GDM1 (cell line): ENCODE results near the gene AANAT.

ENCODE experiments used
- DNase-seq: peaks from one replicate; lab custom pipeline; 2025; lab: John Stamatoyannopoulos, UW

Gene AANAT

DNA sequence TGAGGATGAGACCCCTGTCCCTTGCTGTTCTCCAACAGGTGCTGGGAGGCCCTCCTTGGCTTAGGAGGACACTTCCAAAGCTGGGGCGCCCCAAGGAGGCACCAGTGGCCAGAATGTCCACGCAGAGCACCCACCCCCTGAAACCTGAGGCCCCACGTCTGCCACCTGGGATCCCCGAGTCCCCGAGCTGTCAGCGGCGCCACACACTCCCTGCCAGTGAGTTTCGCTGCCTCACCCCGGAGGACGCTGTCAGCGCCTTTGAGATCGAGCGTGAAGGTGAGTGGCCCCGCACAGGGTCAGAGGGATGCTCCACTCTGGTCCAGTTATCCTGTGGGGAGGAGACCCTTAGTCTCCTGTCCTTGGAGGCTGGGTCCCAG is 1.2 kb downstream of the AANAT start:
- no peak for DNase-seq

DNA sequence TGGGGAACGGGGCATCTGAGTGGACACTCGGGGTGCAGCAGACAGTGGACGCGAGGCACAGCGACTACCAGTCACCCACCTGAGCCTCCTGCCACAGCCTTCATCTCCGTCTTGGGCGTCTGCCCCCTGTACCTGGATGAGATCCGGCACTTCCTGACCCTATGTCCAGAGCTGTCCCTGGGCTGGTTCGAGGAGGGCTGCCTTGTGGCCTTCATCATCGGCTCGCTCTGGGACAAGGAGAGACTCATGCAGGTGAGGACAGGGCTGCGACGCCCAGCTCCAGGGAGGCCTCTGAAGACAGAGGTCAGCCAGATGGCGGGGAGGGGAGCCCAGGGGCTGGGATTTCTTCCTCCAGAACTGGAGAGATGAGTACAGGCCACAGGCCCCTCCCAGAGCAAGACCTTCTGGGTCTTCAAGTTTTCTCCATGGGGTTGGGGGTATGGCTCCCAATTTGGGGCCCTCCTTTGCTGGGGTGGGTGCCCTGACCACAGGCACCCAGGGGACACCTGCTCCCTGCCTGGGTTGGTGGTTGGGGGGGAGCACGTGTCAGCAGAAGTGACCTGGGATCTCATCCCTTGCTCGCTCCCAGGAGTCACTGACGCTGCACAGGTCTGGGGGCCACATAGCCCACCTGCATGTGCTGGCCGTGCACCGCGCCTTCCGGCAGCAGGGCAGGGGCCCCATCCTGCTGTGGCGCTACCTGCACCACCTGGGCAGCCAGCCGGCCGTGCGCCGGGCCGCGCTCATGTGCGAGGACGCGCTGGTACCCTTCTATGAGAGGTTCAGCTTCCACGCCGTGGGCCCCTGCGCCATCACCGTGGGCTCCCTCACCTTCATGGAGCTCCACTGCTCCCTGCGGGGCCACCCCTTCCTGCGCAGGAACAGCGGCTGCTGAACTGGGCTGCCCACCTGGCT is 1.9 kb downstream of the AANAT start:
- no peak for DNase-seq

DNA sequence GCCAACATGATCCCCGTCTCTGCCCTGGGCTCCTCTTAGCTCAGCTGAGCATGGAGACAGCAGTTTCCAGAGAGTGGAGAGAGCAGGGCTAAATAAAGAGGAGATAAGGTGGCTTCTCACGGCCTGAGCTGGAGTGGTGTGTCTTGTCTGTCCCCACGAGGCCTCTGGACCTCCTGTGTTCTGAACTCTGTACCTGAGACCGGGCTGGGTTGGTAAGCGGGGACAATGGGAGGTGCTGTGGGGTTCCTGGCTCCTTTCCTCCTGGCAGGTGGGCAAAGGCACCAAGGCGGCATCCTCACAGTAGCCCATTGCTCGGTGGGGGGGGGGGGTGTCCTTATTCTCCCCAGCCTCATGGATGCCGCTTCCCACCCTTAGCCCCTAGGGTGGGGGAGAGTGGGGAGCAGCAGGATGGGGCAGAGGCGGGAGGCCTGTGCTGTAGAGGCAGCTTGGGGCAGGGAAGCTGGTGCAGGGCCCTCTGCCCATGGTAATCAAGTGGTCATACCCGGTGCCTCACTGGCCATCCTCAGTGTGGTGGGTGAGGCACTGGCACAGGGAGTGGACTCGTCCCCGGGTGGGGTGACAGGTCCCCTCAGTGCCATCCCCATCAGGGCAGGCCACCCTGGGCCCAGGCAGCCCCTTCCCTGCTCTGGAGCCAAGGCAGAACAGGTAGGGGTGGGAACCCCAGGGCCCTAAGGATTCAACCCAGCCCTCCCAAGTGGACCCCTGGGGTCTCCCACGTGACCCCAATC is 2.8 kb downstream of the AANAT start:
- DNase-seq = no peak

DNA sequence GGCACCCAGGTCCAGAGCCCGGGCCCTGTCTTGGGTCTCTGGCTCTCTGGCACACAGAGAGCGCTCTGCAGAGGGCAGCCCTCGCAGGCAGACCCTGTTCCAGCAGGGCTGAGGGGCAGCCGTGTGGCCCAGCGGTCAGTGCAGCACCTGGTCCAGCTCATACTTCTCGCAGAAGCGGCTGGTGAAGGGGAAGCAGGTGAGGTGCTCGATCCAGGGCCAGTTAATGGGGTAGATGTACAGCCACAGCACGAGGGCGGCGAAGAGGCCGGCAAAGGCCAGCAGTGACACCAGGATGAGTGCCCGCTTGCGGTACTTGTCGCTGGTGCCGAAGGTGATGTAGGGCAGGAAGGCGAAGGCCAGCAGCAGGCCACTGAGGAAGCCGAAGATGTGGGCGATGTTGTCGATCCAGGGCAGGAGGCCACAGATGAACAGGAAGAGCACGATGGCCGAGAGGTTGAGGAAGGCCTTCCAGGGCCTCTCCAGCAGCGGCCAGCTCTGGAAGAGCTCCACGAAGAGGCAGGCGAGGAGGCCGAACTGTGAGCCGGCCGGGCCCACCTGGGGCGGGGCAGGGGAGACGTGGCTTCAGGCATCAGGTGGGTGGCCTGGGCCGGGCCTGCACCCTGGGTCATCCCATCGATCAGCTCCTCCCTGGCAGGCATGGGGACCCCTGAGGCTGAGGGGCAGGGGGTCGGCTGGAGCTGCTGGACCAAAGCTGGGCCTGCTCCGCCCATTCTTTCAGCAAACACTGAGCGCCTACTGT is 4.3 kb downstream of the AANAT start:
- no peak for DNase-seq

GRCh38 chr17:76472258-76472645 is 4.8 kb downstream of the AANAT start:
- no peak for DNase-seq

DNA sequence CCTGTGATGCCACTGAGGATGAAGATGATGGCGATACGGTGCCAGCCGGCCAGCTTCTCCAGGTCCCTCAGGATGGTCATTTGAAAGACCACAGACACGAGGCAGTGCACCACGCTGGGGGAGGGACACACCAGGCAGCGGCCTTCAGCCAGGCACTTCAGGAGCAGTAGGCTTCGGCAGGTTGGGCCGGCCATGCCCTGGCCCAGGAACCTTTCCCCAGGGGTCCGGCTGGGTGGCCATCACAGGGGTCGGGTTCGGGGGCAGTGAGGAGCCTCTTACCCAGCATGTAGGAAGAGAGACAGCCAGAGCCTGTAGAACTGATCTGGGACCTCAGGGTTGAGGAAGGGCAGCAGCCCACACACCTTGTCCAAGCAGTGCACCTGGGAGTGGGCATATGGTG is 5.3 kb downstream of the AANAT start:
- no peak for DNase-seq

DNA sequence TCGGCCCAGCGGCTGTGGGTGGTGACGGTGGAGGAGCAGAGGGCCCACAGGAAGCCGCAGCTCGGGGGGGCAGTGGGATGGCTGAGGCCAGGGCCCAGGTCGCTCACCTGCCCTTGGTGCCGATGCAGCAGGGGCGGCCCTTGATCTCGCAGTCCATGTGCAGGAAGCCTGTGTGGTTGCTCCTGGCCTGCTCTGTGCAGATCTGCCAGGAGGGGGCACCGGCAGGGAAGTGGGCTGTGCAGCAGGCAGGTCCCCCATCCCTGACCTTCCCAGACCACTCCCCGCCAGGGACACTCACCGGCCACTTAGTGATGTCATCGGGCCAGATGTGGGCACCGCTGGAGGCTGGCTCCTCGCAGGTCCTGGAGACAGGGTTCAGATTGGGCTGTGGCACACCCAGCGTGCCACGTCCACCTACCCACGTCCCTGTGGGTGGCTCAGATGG is 6.2 kb downstream of the AANAT start:
- no peak for DNase-seq

DNA sequence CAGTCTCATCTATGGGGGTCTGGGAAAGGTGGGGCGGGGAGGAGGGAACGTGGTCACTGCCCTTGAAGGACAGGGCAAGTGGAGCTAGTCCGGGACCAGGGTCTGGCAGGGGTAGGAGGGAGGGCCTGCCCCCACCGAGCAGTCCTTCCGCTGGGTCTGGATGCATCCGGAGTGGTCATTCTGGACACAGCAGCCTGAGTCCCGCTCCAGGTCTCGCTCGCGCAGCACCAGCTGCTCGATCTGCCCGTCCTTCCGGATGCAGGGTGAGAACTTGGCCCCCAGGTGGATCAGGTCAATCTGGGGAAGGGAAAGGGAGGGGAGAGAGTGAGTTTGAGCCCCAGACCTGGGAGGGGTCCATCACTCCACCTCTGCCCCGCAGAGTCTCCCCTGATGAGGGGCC is 6.8 kb downstream of the AANAT start:
- no peak for DNase-seq

GRCh38 chr17:76474894-76475293 is 7.5 kb downstream of the AANAT start:
- DNase-seq = no peak

GRCh38 chr17:76475302-76475701 is 7.9 kb downstream of the AANAT start:
- DNase-seq = no peak

DNA sequence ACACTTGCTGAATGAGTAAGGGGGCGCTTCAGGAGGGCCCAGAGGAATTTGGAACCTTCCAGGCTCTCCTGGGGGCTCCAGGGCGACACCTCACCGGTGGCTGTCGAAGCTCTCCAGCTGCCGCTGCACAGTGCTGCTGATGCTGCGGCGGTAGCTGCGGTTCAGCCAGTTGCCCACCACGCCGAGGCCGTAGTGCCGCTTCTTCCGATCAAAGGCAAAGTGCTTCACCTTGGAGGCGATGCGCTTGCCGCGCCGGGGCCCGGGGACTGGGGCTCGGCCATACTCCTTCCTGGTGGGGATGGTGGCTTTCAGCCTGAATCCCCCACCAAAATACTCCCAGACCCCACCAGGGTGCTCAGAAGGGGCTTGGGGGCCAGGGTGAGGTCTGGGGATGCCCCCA is 9.3 kb downstream of the AANAT start:
- DNase-seq = no peak

GRCh38 chr17:76477576-76477975 is 10.2 kb downstream of the AANAT start:
- no peak for DNase-seq

GRCh38 chr17:76478097-76478496 is 10.7 kb downstream of the AANAT start:
- no peak for DNase-seq

DNA sequence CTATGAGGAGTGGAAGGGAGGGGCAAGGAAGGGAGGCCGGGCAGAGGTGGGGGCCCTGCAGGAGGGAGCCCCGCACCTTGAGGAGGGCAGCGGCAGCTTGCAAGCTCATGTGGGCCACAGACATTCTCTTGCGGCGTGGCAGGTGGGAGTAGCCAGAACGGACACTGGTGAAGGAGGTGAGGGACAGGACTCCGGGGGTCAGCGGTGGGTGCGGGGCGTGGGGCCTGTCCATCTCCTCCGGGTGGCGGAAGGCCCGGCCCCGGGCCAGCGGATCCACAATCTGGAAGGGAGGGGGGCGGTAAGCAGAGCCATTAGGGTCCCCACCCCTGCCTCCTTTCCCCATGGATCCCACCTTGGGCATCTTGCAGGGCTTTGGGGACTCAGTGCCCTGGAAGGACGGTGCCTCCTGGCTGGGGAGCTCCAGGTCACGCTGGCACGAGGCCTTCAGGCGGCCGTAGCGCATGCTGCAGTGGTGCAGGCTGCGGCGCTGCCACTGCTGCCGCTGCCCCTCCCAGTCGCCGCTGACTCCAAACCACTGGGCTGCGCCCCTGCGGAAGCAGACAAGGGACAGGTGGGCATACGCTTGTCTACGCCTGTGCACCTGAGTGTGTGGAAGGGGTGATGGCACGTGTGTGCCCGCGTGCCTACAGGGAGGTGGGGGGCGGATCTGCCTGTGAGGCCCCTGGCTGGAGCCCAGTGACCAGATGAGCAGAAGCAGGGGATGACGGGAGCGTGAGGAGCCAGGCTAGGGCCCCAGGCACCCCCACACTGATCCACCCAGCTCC is 11.5 kb downstream of the AANAT start:
- DNase-seq = no peak

- DNase-seq = no peak
Measured at GRCh38 chr17:76479515-76480060, 12.2 kb downstream of the AANAT start.

- DNase-seq = peak; percentile 38
Measured at GRCh38 chr17:76480632-76481031, 13.2 kb downstream of the AANAT start.

DNA sequence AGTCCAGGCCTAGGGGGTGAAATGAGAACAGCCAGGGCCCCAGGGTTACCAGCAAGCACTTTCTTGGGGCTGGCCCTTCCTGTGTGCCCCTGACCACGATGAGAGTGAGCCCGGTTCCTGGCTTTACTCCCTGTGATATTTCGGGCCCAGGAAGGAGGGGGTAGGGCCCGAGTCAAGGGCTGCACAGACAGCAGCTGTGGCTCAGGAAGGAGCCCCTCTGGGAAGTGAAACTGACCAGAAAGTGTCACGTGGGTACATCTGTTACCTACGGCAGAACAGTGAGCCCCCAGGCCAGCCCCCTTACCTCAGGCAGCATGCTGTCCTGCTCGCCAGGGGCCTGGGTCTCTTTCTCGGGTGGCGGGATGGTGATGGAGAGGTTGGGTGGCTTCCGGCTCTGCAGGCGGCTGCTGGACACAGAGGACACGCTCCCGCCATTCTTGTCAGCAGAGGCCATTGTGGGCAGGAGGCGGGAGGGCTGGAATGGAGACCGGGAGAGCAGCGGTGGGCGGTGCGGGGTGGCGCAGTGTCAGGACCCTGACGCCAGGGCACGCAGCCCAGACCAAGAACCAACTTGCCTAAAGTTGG is 13.8 kb downstream of the AANAT start:
- no peak for DNase-seq

DNA sequence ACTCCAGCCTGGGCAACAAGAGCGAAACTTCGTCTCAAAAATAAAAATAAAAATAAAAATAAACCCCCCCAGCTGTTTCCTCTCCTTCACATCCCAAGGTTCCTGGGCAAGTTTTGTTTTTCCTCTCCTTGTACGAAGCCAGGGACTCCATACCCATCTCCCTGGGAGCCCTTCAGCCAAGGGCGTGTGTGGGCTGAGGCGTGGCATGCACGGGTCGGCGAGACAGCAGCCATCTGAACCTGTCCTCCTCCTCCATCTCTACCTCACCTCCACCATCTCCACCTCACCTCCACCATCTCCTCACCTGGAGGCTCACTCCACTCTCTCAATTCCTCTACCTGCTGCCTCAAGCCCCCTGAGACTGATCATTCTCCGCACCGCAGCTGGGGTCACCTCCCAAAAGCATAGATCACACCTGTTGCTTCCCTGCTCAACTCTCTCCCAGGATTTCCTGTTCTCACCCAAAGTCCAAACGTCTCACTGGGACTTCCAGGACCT is 16.9 kb downstream of the AANAT start:
- DNase-seq = no peak

GRCh38 chr17:76485569-76485968 is 18.2 kb downstream of the AANAT start:
- no peak for DNase-seq

GRCh38 chr17:76487451-76488192 is 20.2 kb downstream of the AANAT start:
- DNase-seq = no peak
